ENCODE measurements around the gene NFIL3.

GRCh38 chr9:91384954-91385353 is 38.7 kb downstream of the NFIL3 start:
- TF ChIP-seq CTCF (conservative IDR thresholded peaks at IDR 0.05): no peak
- TF ChIP-seq EZH2 (IDR thresholded peaks at IDR 0.05; ENCODE audit: low read depth): no peak

All from PC-9 (cell line).